NCI-H1417 (cell line): ENCODE measurements around the gene SKAP2.
A peak's percentile ranks its signal among the peaks of the same experiment; 100 is the strongest.

ENCODE experiments used
- DNase-seq, 3 experiments: peaks; one replicate each; lab custom pipeline; 2025; lab: John Stamatoyannopoulos, UW

The SKAP2 gene

GRCh38 chr7:26664735-26665416, 199.5 kb downstream of the SKAP2 start:
- peak; percentile 27 to 70 (median 38) for DNase-seq

GRCh38 chr7:26664274-26664673, 200.1 kb downstream of the SKAP2 start:
- peak; percentile 30 to 81 (median 36) for DNase-seq

- no peak for DNase-seq
These were observed 200.5 kb downstream of the SKAP2 start for GRCh38 chr7:26663874-26664273.

GRCh38 chr7:26662646-26663045, 201.7 kb downstream of the SKAP2 start:
- peak in 1 of 3 experiments; percentile 36 for DNase-seq

DNA sequence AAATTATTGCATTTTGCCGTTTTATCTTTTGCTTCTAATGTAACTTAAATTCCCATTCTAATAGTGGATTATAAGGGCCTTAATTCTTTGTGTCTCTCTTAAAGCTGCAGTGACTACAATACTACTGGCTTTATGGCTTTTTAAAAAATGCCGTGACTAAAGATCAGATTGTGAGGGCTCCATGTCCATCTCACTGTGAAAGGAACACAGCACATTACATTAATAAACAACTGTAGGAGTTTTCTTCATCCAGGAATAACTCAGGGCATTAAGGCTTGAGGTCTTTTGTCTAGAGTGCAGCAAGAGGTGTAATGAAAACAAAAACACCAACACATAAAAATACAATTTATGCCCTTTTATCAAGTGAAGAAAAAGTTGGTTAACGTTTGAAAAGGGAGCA, 205.3 kb downstream of the SKAP2 start:
- peak in 1 of 3 experiments; percentile 58 for DNase-seq

DNA sequence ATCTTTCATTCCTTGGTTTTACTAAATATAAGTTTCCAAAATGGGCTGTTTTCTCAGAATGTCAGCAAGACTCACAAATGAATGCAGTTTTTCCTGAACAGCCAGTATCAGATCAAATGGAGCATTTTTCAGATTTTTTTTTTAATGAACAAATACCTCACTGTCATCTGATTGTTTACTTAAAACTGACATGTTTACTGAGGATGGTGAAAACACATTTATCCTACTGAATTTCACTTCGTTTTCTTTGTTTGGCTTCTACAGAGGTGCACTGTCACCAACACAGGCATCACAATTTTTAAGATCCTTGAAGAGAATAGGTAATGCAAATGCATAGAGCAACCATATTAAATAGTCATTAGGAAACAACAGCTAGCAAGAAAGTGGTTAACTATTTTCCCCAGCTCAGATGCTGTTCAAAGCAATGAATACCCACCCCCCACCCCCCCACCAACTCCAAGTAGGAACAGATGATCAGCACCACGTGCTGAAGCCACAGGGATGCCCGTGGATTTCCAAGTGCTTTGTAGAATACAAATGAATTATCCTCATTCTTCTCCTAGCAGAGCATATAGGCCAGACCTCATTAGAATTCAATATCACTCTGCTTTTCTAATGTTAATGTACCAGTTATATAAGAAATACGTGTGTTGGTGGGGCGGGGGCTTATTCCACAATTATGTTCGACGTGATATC, 205.9 kb downstream of the SKAP2 start:
- peak; percentile 56 to 99 (median 93) for DNase-seq

GRCh38 chr7:26657686-26658388, 206.6 kb downstream of the SKAP2 start:
- peak; percentile 75 to 99 (median 93) for DNase-seq

DNA sequence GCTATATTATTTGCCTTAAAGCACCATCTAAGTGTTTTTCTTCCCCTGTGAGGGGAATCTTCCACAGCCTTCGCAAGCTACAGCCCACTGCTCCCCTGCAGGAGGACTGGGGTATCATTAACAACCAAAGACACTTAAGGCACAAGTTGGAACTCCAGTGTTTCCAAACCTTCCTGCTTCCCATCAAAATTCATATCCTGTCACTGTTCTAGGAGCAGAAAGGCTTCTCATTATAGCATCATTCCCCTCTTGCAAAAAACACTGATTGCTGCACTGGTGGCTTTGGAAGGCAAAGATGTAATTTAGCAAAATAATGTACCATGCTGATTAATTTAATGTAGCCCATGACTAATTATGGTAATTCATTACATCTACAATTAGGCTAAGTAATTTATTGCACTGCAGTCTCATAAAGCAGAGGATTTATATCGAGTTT, 207.2 kb downstream of the SKAP2 start:
- peak in 2 of 3 experiments; percentile 79 to 94 for DNase-seq

GRCh38 chr7:26656735-26657134, 207.7 kb downstream of the SKAP2 start:
- peak in 1 of 3 experiments; percentile 74 for DNase-seq

GRCh38 chr7:26655781-26656180, 208.6 kb downstream of the SKAP2 start:
- DNase-seq = peak; percentile 26 to 67 (median 44)

DNA sequence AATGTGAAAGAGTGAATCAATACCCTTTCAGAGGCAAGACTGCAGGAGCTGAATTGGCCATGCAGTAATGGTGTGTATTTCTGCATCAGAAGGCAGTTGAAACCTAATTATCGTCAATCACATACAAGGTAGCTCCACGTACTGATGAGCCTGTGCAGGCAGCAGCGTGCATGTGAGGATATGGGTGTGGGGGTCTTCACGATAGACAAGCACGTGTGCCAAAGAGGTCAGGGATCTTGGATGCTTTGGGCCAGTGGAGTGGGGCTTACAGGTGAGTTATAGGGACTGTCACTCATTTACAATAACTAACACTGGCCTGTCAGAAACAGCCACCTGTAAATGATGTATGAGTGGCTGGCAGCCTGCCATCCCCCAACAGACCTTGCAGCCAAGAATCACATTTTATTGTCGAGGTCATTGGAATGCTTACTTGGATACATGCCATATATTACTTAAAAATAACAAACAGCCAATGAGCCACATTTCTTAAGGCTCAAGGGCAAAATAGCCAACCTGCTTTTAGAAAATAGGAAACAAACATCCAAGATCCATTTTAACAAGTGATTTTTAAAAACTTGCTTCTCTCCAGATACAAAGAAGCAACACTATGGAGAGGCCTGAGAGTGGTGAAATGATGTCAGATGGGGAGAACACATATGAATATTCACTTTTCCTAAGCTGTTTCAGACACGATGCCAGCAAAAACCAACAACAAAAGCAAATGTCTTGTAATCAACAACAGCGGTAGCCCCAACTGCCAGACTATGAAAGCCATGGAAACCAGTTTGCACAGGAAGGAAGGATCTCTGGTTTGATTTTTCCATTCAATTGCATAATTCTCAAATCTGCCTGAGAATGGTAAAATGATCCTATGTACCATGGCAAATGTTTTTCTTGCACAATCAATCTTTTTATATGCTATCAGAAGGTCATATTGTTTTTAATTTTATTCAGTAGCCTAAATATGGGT, 210.7 kb downstream of the SKAP2 start:
- peak; percentile 48 to 78 (median 58) for DNase-seq

- DNase-seq = no peak
These were observed 211.8 kb downstream of the SKAP2 start for GRCh38 chr7:26652401-26653100.

- DNase-seq = no peak
These were observed 214.3 kb downstream of the SKAP2 start for GRCh38 chr7:26650103-26650502.

- DNase-seq = no peak
These were observed 215.0 kb downstream of the SKAP2 start for GRCh38 chr7:26649388-26649787.

DNA sequence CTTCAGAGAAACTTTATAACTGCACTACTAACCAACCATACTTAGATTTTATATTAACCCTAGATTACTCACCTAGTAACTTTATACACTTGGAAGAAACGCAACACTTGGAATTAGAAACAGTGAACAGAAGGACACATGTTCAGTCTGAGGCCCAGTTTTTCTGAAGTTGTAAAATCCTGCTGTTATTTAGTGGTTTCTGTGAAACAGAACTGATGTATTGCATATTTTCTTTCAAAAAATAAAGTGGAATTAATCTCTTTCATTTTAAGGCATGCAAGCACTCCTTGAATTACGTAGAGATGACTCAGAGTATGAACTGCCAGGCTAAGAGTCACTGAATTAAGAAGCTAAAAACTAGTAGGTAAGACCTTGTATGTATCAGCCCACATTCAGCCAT, 215.8 kb downstream of the SKAP2 start:
- no peak for DNase-seq

GRCh38 chr7:26646336-26647048, 217.9 kb downstream of the SKAP2 start:
- no peak for DNase-seq

- no peak for DNase-seq
These were observed 219.3 kb downstream of the SKAP2 start for GRCh38 chr7:26645121-26645520.

- no peak for DNase-seq
These were observed 222.0 kb downstream of the SKAP2 start for GRCh38 chr7:26642416-26642815.

- no peak for DNase-seq
These were observed 224.7 kb downstream of the SKAP2 start for GRCh38 chr7:26639695-26640094.

DNA sequence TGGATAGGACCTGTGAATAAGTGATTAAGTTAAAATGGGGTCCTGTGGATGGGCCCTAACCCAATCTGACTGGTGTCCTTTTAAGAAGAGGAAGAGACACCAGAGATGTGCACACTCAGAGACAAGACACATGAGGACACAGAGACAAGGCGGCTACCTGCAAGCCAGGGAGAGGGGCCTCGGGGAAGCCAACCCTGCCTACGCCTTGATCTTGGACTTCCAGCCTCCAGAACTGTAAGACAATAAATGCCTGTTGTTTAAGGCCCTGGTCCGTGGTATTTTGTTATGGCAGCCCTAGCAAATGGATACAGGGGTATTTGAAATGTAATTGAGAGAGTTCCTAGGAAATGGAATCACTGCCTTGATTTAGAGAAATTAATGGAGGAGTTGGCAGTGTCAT, 225.3 kb downstream of the SKAP2 start:
- DNase-seq = no peak
